ENCODE results near the gene MCM9.

MCM9 gene

DNA sequence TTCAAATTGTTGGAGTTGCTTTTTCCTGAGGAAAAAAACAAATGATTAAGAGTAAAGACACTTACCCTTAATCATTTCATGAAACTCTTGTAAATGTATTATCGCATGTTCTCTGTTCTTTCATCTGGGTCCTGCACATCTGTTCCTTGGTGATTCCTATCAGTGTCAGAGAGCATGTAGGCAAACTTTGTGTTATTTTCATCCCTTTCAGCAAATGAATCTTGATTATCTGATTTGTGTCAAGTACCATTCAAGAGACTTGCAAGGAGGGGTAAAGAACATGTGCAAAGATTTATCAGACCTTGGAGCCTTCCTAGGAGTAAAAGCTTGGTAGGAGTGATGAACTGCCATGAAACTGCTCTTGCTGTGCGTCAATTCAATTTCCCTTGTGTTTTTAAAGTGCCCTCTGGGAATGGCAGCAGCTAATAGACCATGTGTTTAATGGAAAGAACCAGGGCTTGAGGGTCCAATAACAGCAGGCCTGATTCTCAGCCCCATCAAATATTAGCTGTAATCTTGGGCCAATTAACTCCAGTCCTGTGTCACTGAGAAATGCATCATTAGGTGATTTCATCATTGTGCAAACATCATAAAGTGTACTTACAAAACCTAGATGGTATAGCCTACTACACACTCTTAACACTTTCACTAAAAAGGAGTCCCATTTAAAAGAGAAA lies 164.7 kb downstream of the MCM9 start (continued):
- TF ChIP-seq, protein P1, sequence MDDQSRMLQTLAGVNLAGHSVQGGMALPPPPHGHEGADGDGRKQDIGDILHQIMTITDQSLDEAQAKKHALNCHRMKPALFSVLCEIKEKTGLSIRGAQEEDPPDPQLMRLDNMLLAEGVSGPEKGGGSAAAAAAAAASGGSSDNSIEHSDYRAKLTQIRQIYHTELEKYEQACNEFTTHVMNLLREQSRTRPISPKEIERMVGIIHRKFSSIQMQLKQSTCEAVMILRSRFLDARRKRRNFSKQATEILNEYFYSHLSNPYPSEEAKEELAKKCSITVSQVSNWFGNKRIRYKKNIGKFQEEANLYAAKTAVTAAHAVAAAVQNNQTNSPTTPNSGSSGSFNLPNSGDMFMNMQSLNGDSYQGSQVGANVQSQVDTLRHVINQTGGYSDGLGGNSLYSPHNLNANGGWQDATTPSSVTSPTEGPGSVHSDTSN (CRISPR knock-in tag; IDR thresholded peaks at IDR 0.05): no peak
- no peak for TF ChIP-seq ZNF555 (tag by site-specific recombination; conservative IDR thresholded peaks at IDR 0.05)
- no peak for TF ChIP-seq ZNF48 (tag by site-specific recombination; IDR thresholded peaks at IDR 0.05)
- TF ChIP-seq ZNF404 (tag by site-specific recombination; IDR thresholded peaks at IDR 0.05): no peak
- no peak for TF ChIP-seq ZNF747 (tag by site-specific recombination; IDR thresholded peaks at IDR 0.05)
- no peak for TF ChIP-seq ZNF664 (tag by site-specific recombination; IDR thresholded peaks at IDR 0.05)
- no peak for TF ChIP-seq ZNF175 (tag by site-specific recombination; IDR thresholded peaks at IDR 0.05)
- TF ChIP-seq ZNF791 (tag by site-specific recombination; IDR thresholded peaks at IDR 0.05): no peak
- no peak for TF ChIP-seq ZNF548 (tag by site-specific recombination; IDR thresholded peaks at IDR 0.05)
- TF ChIP-seq ZNF639 (tag by site-specific recombination; IDR thresholded peaks at IDR 0.05): no peak
- no peak for TF ChIP-seq ZNF239 (tag by site-specific recombination; IDR thresholded peaks at IDR 0.05)
- TF ChIP-seq KLF16 (tag by site-specific recombination; IDR thresholded peaks at IDR 0.05): 0 out of 2 replicates have a peak, but pooled peaks have one; percentile 26
- TF ChIP-seq ZBTB1 (tag by site-specific recombination; IDR thresholded peaks at IDR 0.05): no peak
- TF ChIP-seq ZNF157 (tag by site-specific recombination; IDR thresholded peaks at IDR 0.05): no peak
- TF ChIP-seq ZNF114 (tag by site-specific recombination; IDR thresholded peaks at IDR 0.05): no peak
- no peak for TF ChIP-seq SETDB1 (IDR thresholded peaks at IDR 0.05; ENCODE audit: insufficient read length, low read length)
- no peak for TF ChIP-seq ZSCAN16 (tag by site-specific recombination; IDR thresholded peaks at IDR 0.05)
- no peak for TF ChIP-seq ZFP3 (tag by site-specific recombination; IDR thresholded peaks at IDR 0.05; ENCODE audit: low read depth)
- no peak for TF ChIP-seq ZNF354C (tag by site-specific recombination; IDR thresholded peaks at IDR 0.05; ENCODE audit: borderline replicate concordance, low read depth)
- peak; percentile 70; the same call in 1 of the 2 replicates for TF ChIP-seq ZNF843 (tag by site-specific recombination; IDR thresholded peaks at IDR 0.05)
- TF ChIP-seq, protein P2, sequence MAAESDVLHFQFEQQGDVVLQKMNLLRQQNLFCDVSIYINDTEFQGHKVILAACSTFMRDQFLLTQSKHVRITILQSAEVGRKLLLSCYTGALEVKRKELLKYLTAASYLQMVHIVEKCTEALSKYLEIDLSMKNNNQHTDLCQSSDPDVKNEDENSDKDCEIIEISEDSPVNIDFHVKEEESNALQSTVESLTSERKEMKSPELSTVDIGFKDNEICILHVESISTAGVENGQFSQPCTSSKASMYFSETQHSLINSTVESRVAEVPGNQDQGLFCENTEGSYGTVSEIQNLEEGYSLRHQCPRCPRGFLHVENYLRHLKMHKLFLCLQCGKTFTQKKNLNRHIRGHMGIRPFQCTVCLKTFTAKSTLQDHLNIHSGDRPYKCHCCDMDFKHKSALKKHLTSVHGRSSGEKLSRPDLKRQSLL (tag by site-specific recombination; IDR thresholded peaks at IDR 0.05): no peak
- TF ChIP-seq ZNF514 (tag by site-specific recombination; IDR thresholded peaks at IDR 0.05): no peak
- TF ChIP-seq PRDM2 (tag by site-specific recombination; IDR thresholded peaks at IDR 0.05; ENCODE audit: borderline replicate concordance): no peak
